ENCODE results near the gene ASPHD2. TPM values are rescaled to one million over a fixed set of nuclear protein-coding genes. Genes with fewer than 3 reads are reported as not detected.
"Not testable (repeated sequence)": the region's sequence is repeated elsewhere in the genome, so short reads cannot be mapped to it uniquely, and the experiment has no call there.

The ASPHD2 gene
- total RNA-seq, 1 donor from 2014 or later: 4.9 TPM

- DNase-seq (ENCODE audit: extremely low spot score, unreplicated experiment): no peak
- Mint-ChIP-seq H3K36me3 (ENCODE audit: unreplicated experiment) (peaks cover 7% of the 10 kb centered on the region), H3K4me1 (ENCODE audit: unreplicated experiment) (no peaks in the 10 kb centered on the region), H3K4me3 (ENCODE audit: unreplicated experiment) (no peak overlapping the region), H3K27me3 (ENCODE audit: unreplicated experiment) (no peaks in the 10 kb centered on the region), H3K27ac (ENCODE audit: unreplicated experiment) (no peak overlapping the region), H3K9me3 (ENCODE audit: unreplicated experiment) (no peaks in the 10 kb centered on the region)
- TF ChIP-seq CTCF (IDR thresholded peaks at IDR 0.05): no peak
Observed at GRCh38 chr22:26437694-26438392, 8.8 kb downstream of the ASPHD2 start.

GRCh38 chr22:26438776-26439175, 9.7 kb downstream of the ASPHD2 start:
- not testable (repeated sequence) for H3K9me3 Mint-ChIP-seq (ENCODE audit: unreplicated experiment); H3K36me3 Mint-ChIP-seq (ENCODE audit: unreplicated experiment); DNase-seq (ENCODE audit: extremely low spot score, unreplicated experiment); H3K4me3 Mint-ChIP-seq (ENCODE audit: unreplicated experiment); H3K4me1 Mint-ChIP-seq (ENCODE audit: unreplicated experiment); H3K27ac Mint-ChIP-seq (ENCODE audit: unreplicated experiment); H3K27me3 Mint-ChIP-seq (ENCODE audit: unreplicated experiment)

GRCh38 chr22:26439559-26439958, 10.5 kb downstream of the ASPHD2 start:
- Mint-ChIP-seq H3K4me3 (ENCODE audit: unreplicated experiment) (no peak overlapping the region), H3K27me3 (ENCODE audit: unreplicated experiment) (no peaks in the 10 kb centered on the region), H3K9me3 (ENCODE audit: unreplicated experiment) (no peaks in the 10 kb centered on the region), H3K4me1 (ENCODE audit: unreplicated experiment) (no peaks in the 10 kb centered on the region), H3K36me3 (ENCODE audit: unreplicated experiment) (peaks cover 6% of the 10 kb centered on the region), H3K27ac (ENCODE audit: unreplicated experiment) (no peak overlapping the region)
- DNase-seq (ENCODE audit: extremely low spot score, unreplicated experiment): no peak
- TF ChIP-seq CTCF (IDR thresholded peaks at IDR 0.05): no peak

GRCh38 chr22:26442086-26442756, 13.2 kb downstream of the ASPHD2 start:
- Mint-ChIP-seq H3K27me3 (ENCODE audit: unreplicated experiment) (no peaks in the 10 kb centered on the region), H3K9me3 (ENCODE audit: unreplicated experiment) (no peaks in the 10 kb centered on the region), H3K36me3 (ENCODE audit: unreplicated experiment) (peaks cover 4% of the 10 kb centered on the region), H3K4me3 (ENCODE audit: unreplicated experiment) (no peak overlapping the region), H3K4me1 (ENCODE audit: unreplicated experiment) (no peaks in the 10 kb centered on the region), H3K27ac (ENCODE audit: unreplicated experiment) (no peak overlapping the region)
- DNase-seq (ENCODE audit: extremely low spot score, unreplicated experiment): no peak
- no peak for TF ChIP-seq CTCF (IDR thresholded peaks at IDR 0.05)

GRCh38 chr22:26443901-26444690, 15.0 kb downstream of the ASPHD2 start:
- no peak overlapping the region for H3K4me3 Mint-ChIP-seq (ENCODE audit: unreplicated experiment)
- no peak for DNase-seq (ENCODE audit: extremely low spot score, unreplicated experiment)
- no peak for TF ChIP-seq CTCF (IDR thresholded peaks at IDR 0.05)
- H3K27me3 Mint-ChIP-seq (ENCODE audit: unreplicated experiment): no peaks in the 10 kb centered on the region
- H3K36me3 Mint-ChIP-seq (ENCODE audit: unreplicated experiment): peaks cover 4% of the 10 kb centered on the region
- no peaks in the 10 kb centered on the region for H3K4me1 Mint-ChIP-seq (ENCODE audit: unreplicated experiment)
- H3K27ac Mint-ChIP-seq (ENCODE audit: unreplicated experiment): no peak overlapping the region
- H3K9me3 Mint-ChIP-seq (ENCODE audit: unreplicated experiment): no peaks in the 10 kb centered on the region
